Stimulated activated naive CD8-positive, alpha-beta T cell treated with anti-CD3 and anti-CD28 coated beads, Interleukin-15, Interleukin-2, amounts not matched to agents 100 ng/mL and 50 ng/mL, for 24 hours (primary cell): Measurements from ENCODE around the gene CIAO2B.
"Not testable (repeated sequence)": the region's sequence is repeated elsewhere in the genome, so short reads cannot be mapped to it uniquely, and the experiment has no call there.

Source experiments
- H3K27ac Mint-ChIP-seq: one replicate; pipeline ENCODE4 v1.8.0; 2021; ENCODE audit warnings: mild to moderate bottlenecking, mixed read lengths
- H3K27me3 Mint-ChIP-seq: one replicate; pipeline ENCODE4 v1.8.0; 2021; ENCODE audit warnings: mixed read lengths
- H3K36me3 Mint-ChIP-seq: one replicate; pipeline ENCODE4 v1.8.0; 2021; ENCODE audit warnings: low read depth, mixed read lengths
- H3K4me1 Mint-ChIP-seq: one replicate; pipeline ENCODE4 v1.8.0; 2021; ENCODE audit warnings: low read depth, mixed read lengths
- H3K4me3 Mint-ChIP-seq: one replicate; pipeline ENCODE4 v1.8.0; 2021; ENCODE audit warnings: mild to moderate bottlenecking, mixed read lengths
- H3K9me3 Mint-ChIP-seq: one replicate; pipeline ENCODE4 v1.8.0; 2021; ENCODE audit warnings: mixed read lengths

The CIAO2B gene

GRCh38 chr16:66900721-66901441, 33.3 kb downstream of the CIAO2B start:
- no peaks in the 10 kb centered on the region for H3K27me3 Mint-ChIP-seq

GRCh38 chr16:66899945-66900710, 34.1 kb downstream of the CIAO2B start:
- H3K27me3 Mint-ChIP-seq: no peaks in the 10 kb centered on the region
- no peaks in the 10 kb centered on the region for H3K9me3 Mint-ChIP-seq
- H3K4me1 Mint-ChIP-seq: no peaks in the 10 kb centered on the region
- no peak overlapping the region for H3K4me3 Mint-ChIP-seq
- H3K27ac Mint-ChIP-seq: no peak overlapping the region
- no peaks in the 10 kb centered on the region for H3K36me3 Mint-ChIP-seq

More at GRCh38 chr16:66900721-66901441, 33.3 kb downstream of the CIAO2B start:
- H3K4me1 Mint-ChIP-seq: no peaks in the 10 kb centered on the region
- no peaks in the 10 kb centered on the region for H3K9me3 Mint-ChIP-seq
- no peaks in the 10 kb centered on the region for H3K36me3 Mint-ChIP-seq
- no peak overlapping the region for H3K4me3 Mint-ChIP-seq
- H3K27ac Mint-ChIP-seq: no peak overlapping the region

- Mint-ChIP-seq H3K4me1 (no peaks in the 10 kb centered on the region), H3K4me3 (no peak overlapping the region), H3K27ac (no peak overlapping the region), H3K36me3 (peaks cover 4% of the 10 kb centered on the region), H3K27me3 (no peaks in the 10 kb centered on the region), H3K9me3 (no peaks in the 10 kb centered on the region)
Observed at GRCh38 chr16:66899310-66899944, 34.8 kb downstream of the CIAO2B start.

- no peaks in the 10 kb centered on the region for H3K4me1 Mint-ChIP-seq
- no peak overlapping the region for H3K4me3 Mint-ChIP-seq
- no peaks in the 10 kb centered on the region for H3K9me3 Mint-ChIP-seq
- H3K27me3 Mint-ChIP-seq: no peaks in the 10 kb centered on the region
- peaks cover 4% of the 10 kb centered on the region for H3K36me3 Mint-ChIP-seq
- H3K27ac Mint-ChIP-seq: no peak overlapping the region
Observed at GRCh38 chr16:66898933-66899309, 35.3 kb downstream of the CIAO2B start.

GRCh38 chr16:66898207-66898606, 36.0 kb downstream of the CIAO2B start:
- Mint-ChIP-seq H3K4me3 (no peak overlapping the region), H3K27me3 (no peaks in the 10 kb centered on the region), H3K4me1 (peaks cover under 1% of the 10 kb centered on the region), H3K9me3 (no peaks in the 10 kb centered on the region), H3K27ac (no peak overlapping the region), H3K36me3 (peaks cover 4% of the 10 kb centered on the region)

- not testable (repeated sequence) for H3K27me3 Mint-ChIP-seq, H3K4me1 Mint-ChIP-seq, H3K4me3 Mint-ChIP-seq, H3K9me3 Mint-ChIP-seq, H3K36me3 Mint-ChIP-seq, H3K27ac Mint-ChIP-seq
Observed at GRCh38 chr16:66896682-66897081, 37.5 kb downstream of the CIAO2B start.

- Mint-ChIP-seq H3K36me3 (peaks cover 10% of the 10 kb centered on the region), H3K4me3 (no peak overlapping the region), H3K9me3 (no peaks in the 10 kb centered on the region)
Observed at GRCh38 chr16:66895999-66896398, 38.2 kb downstream of the CIAO2B start.

GRCh38 chr16:66895689-66895979, 38.6 kb downstream of the CIAO2B start:
- H3K4me1 Mint-ChIP-seq: peaks cover 9% of the 10 kb centered on the region
- H3K27ac Mint-ChIP-seq: no peak overlapping the region
- no peaks in the 10 kb centered on the region for H3K9me3 Mint-ChIP-seq
- H3K4me3 Mint-ChIP-seq: no peak overlapping the region
- no peaks in the 10 kb centered on the region for H3K27me3 Mint-ChIP-seq
- peaks cover 10% of the 10 kb centered on the region for H3K36me3 Mint-ChIP-seq

More at GRCh38 chr16:66895999-66896398, 38.2 kb downstream of the CIAO2B start:
- Mint-ChIP-seq H3K27me3 (no peaks in the 10 kb centered on the region), H3K4me1 (peaks cover 9% of the 10 kb centered on the region), H3K27ac (no peak overlapping the region)

- Mint-ChIP-seq H3K27me3 (no peaks in the 10 kb centered on the region), H3K4me1 (peaks cover 9% of the 10 kb centered on the region), H3K36me3 (peaks cover 10% of the 10 kb centered on the region), H3K4me3 (no peak overlapping the region), H3K27ac (no peak overlapping the region), H3K9me3 (no peaks in the 10 kb centered on the region)
Observed at GRCh38 chr16:66894948-66895688, 39.1 kb downstream of the CIAO2B start.

- H3K4me3 Mint-ChIP-seq: no peak overlapping the region
- peaks cover 9% of the 10 kb centered on the region for H3K4me1 Mint-ChIP-seq
- H3K27me3 Mint-ChIP-seq: no peaks in the 10 kb centered on the region
- H3K27ac Mint-ChIP-seq: no peak overlapping the region
- H3K9me3 Mint-ChIP-seq: no peaks in the 10 kb centered on the region
- H3K36me3 Mint-ChIP-seq: peaks cover 15% of the 10 kb centered on the region
Observed at GRCh38 chr16:66894055-66894454, 40.1 kb downstream of the CIAO2B start.

GRCh38 chr16:66891797-66892196, 42.4 kb downstream of the CIAO2B start:
- peaks cover 29% of the 10 kb centered on the region for H3K4me1 Mint-ChIP-seq
- no peak overlapping the region for H3K27ac Mint-ChIP-seq
- no peaks in the 10 kb centered on the region for H3K9me3 Mint-ChIP-seq
- H3K27me3 Mint-ChIP-seq: no peaks in the 10 kb centered on the region
- H3K36me3 Mint-ChIP-seq: peaks cover 34% of the 10 kb centered on the region
- no peak overlapping the region for H3K4me3 Mint-ChIP-seq

GRCh38 chr16:66891360-66891759, 42.8 kb downstream of the CIAO2B start:
- Mint-ChIP-seq H3K36me3 (peaks cover 39% of the 10 kb centered on the region), H3K4me1 (peaks cover 33% of the 10 kb centered on the region), H3K27me3 (no peaks in the 10 kb centered on the region), H3K9me3 (no peaks in the 10 kb centered on the region), H3K4me3 (no peak overlapping the region), H3K27ac (no peak overlapping the region)

- Mint-ChIP-seq H3K27ac (no peak overlapping the region), H3K4me3 (no peak overlapping the region), H3K9me3 (no peaks in the 10 kb centered on the region), H3K36me3 (peaks cover 44% of the 10 kb centered on the region), H3K27me3 (no peaks in the 10 kb centered on the region), H3K4me1 (peaks cover 39% of the 10 kb centered on the region)
Observed at GRCh38 chr16:66890799-66891198, 43.4 kb downstream of the CIAO2B start.

- H3K4me3 Mint-ChIP-seq: no peak overlapping the region
- peaks cover 48% of the 10 kb centered on the region for H3K4me1 Mint-ChIP-seq
- no peaks in the 10 kb centered on the region for H3K27me3 Mint-ChIP-seq
- H3K27ac Mint-ChIP-seq: no peak overlapping the region
- no peaks in the 10 kb centered on the region for H3K9me3 Mint-ChIP-seq
- peaks cover 51% of the 10 kb centered on the region for H3K36me3 Mint-ChIP-seq
Observed at GRCh38 chr16:66889622-66890021, 44.6 kb downstream of the CIAO2B start.
